B cell (primary cell): Measurements from ENCODE around the gene TRIM47. TPM values are rescaled to one million over a fixed set of nuclear protein-coding genes. Genes with fewer than 3 reads are reported as not detected.

Experiments
- ATAC-seq: fragments of 200-7000 bp; cut with Tn5 transposase; one replicate; pipeline ENCODE4 v1.10.0; 2021; ENCODE audit warnings: low read depth, mild to moderate bottlenecking, moderate number of reproducible peaks, moderate library complexity
- CTCF ChIA-PET: fragments of 350-600 bp; sonication (Branson Sonifier 250); formaldehyde crosslinking; loops from one replicate; lab custom pipeline; 2021; ENCODE audit warnings: antibody characterized with exemption, inconsistent platforms; lab: Charles Lee
- POLR2A ChIA-PET: fragments of 350-600 bp; sonication (Branson Sonifier 250); formaldehyde crosslinking; loops from one replicate; lab custom pipeline; 2021; ENCODE audit warnings: antibody characterized with exemption; lab: Charles Lee
- DNase-seq: peaks from one replicate; pipeline ENCODE4 v3.0.0; 2013
- H2AFZ ChIP-seq: 2 replicates; pipeline ENCODE4 v1.6.1; 2012; ENCODE audit warnings: mild to moderate bottlenecking, low read depth, low read length; ENCODE audit not compliant: insufficient read depth, poor library complexity, severe bottlenecking
- H3K27ac ChIP-seq, 2 donors: 1 replicate in 1 of 2; 2 replicates in 1 of 2; pipeline ENCODE4 v1.5.1; 2012 to 2013; ENCODE audit warnings: low read length in 2 of 2, mild to moderate bottlenecking in 2 of 2, moderate library complexity in 1 of 2
- H3K27me3 ChIP-seq, 4 experiments: fragments of 200-600 bp in 1 of 4; sonication (generic) in 1 of 4; replicated peaks in 1 of 4; 1 replicate in 2 of 4; 2 replicates in 2 of 4; pipeline versions ENCODE4 v1.6.1 to v1.7.0; 2013 to 2016; ENCODE audit warnings: low read length in 3 of 4, mild to moderate bottlenecking in 2 of 4, mixed read lengths in 1 of 4, moderate library complexity in 1 of 4; ENCODE audit not compliant: insufficient read depth in 4 of 4, control insufficient read depth in 3 of 4; ENCODE audit errors: control extremely low read depth in 1 of 4
- H3K36me3 ChIP-seq, 2 experiments: replicated peaks in 1 of 2; 1 replicate in 1 of 2; 2 replicates in 1 of 2; pipeline versions ENCODE4 v1.6.1 to v1.7.1; 2013; ENCODE audit warnings: low read length in 1 of 2; ENCODE audit not compliant: insufficient read depth in 2 of 2, control insufficient read depth in 1 of 2; ENCODE audit errors: control extremely low read depth in 1 of 2, extremely low read depth in 1 of 2
- H3K4me1 ChIP-seq, 2 donors: fragments of 200-600 bp in 1 of 2; sonication (generic) in 1 of 2; 1 replicate in 1 of 2; 2 replicates in 1 of 2; pipeline versions ENCODE4 v1.5.1 to v1.6.1; 2013 to 2017; ENCODE audit warnings: low read length in 2 of 2; ENCODE audit not compliant: control insufficient read depth in 2 of 2, insufficient read depth in 2 of 2
- H3K4me2 ChIP-seq: replicated peaks from 2 replicates; pipeline ENCODE3; 2012; ENCODE audit warnings: mild to moderate bottlenecking, low read depth, low read length; ENCODE audit not compliant: poor library complexity, severe bottlenecking
- H3K4me3 ChIP-seq, 5 experiments: fragments of 200-600 bp in 1 of 5; sonication (generic) in 1 of 5; 1 replicate in 3 of 5; 2 replicates in 2 of 5; pipeline versions ENCODE4 v1.5.1 to v1.7.0; 2011 to 2016; ENCODE audit warnings: low read length in 4 of 5, mild to moderate bottlenecking in 4 of 5, low read depth in 2 of 5, control low read depth in 1 of 5, moderate library complexity in 1 of 5; ENCODE audit not compliant: insufficient read depth in 1 of 5; ENCODE audit errors: control extremely low read depth in 1 of 5, extremely low read depth in 1 of 5
- H3K79me2 ChIP-seq: fragments of 200-600 bp; sonication (generic); one replicate; pipeline ENCODE4 v1.6.0; 2016; ENCODE audit warnings: low read length; ENCODE audit not compliant: control insufficient read depth, insufficient read depth
- H3K9ac ChIP-seq: fragments of 200-600 bp; sonication (generic); 2 replicates; pipeline ENCODE4 v1.6.1; 2017; ENCODE audit warnings: mild to moderate bottlenecking, low read length, moderate library complexity
- H3K9me3 ChIP-seq, 3 donors: one replicate each; pipeline versions ENCODE4 v1.6.1 to v1.7.1; 2013; ENCODE audit warnings: low read length in 2 of 3; ENCODE audit not compliant: control insufficient read depth in 2 of 3, insufficient read depth in 1 of 3; ENCODE audit errors: control extremely low read depth in 1 of 3
- H4K20me1 ChIP-seq: 2 replicates; pipeline ENCODE4 v1.6.0; 2012; ENCODE audit warnings: mild to moderate bottlenecking, low read length; ENCODE audit not compliant: insufficient read depth, control insufficient read depth, poor library complexity, severe bottlenecking
- H3K27ac Mint-ChIP-seq: one replicate; pipeline ENCODE4 v1.8.0; 2021; ENCODE audit warnings: mixed read lengths
- H3K27me3 Mint-ChIP-seq: one replicate; pipeline ENCODE4 v1.8.0; 2021; ENCODE audit warnings: mixed read lengths
- H3K4me1 Mint-ChIP-seq: one replicate; pipeline ENCODE4 v1.8.0; 2021; ENCODE audit warnings: mixed read lengths
- H3K4me3 Mint-ChIP-seq: one replicate; pipeline ENCODE4 v1.8.0; 2021; ENCODE audit warnings: mixed read lengths
- H3K9me3 Mint-ChIP-seq: one replicate; pipeline ENCODE4 v1.8.0; 2022; ENCODE audit warnings: mixed read lengths; ENCODE audit not compliant: insufficient read depth
- EZH2 ChIP-seq: IDR thresholded peaks from 2 replicates; pipeline ENCODE4 v1.6.1; 2012; ENCODE audit warnings: borderline replicate concordance, low read depth, mild to moderate bottlenecking, moderate library complexity, low read length; ENCODE audit not compliant: insufficient read depth, poor library complexity, severe bottlenecking
- WGBS: methylation state at CpG from one replicate; pipeline ENCODE4 v1.1.5; 2013; ENCODE audit warnings: missing lambda C conversion rate; ENCODE audit not compliant: insufficient coverage; 5-methylcytosine and 5-hydroxymethylcytosine counted together
- intact Hi-C: fragments of 100-400 bp; cut with micrococcal nuclease; formaldehyde crosslinking; loops from one replicate; pipeline ENCODE4 v1.10.0; 2022
- polyA plus RNA-seq: library from polyadenylated mRNA; depleted of rRNA; stranded (reverse); fragments of >200 nt; gene quantifications from 2 replicates; pipeline ENCODE4 v1.2.3, GENCODE V29; 2012
- total RNA-seq, 2 donors: library from RNA; stranded (reverse); fragments of 120-200 nt in 1 of 2; gene quantifications; 1 replicate in 1 of 2; 2 replicates in 1 of 2; pipeline versions ENCODE4 v1.2.3 to v1.2.4, GENCODE V29; 2013 to 2022
- TF ChIP-seq, protein P1 (sequence below): fragments of 200-600 bp; IDR thresholded peaks from one replicate; pipeline ENCODE4 v1.8.0; 2022; ENCODE audit warnings: antibody characterized with exemption, mild to moderate bottlenecking

The TRIM47 gene
- total and polyA plus RNA-seq, 2 donors (not counting 1 experiment from before 2014, with no cell fraction given), result 6.4 to 8.3 TPM

DNA sequence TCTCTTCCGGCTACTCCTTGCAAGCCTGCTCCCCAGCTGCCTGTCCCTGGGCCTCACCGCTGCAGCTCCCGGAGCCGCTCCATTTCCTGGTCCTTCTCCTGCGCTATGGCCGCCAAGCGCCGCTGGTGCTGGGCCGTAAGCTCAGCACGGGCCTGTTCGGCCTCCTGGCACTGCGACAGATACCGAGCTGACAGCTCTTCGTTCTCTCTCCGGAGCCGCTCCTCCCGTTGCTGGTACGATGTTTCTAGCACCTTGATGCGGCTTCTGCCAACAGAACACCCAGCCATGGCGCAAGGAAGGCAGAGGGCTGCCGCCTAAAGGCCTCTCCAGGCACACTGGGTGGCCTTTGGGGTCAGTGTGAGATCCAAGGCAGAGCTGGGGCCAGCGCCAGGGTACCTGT, 41.2 kb upstream of the TRIM47 start:
- Mint-ChIP-seq H3K4me1 (no peaks in the 10 kb centered on the region), H3K27ac (no peak overlapping the region), H3K9me3 (no peaks in the 10 kb centered on the region), H3K27me3 (no peaks in the 10 kb centered on the region), H3K4me3 (no peak overlapping the region)
- Histone ChIP-seq H3K27ac (no peak overlapping the region), H3K4me2 (no peak overlapping the region), H3K79me2 (no peaks in the 10 kb centered on the region), H3K4me1 (no peaks in the 10 kb centered on the region), H3K27me3 (no peaks in the 10 kb centered on the region), H2AFZ (no peak overlapping the region), H3K4me3 (no peak overlapping the region), H3K36me3 (peaks cover 0 to 4% of the 10 kb centered on the region in 2 experiments), H4K20me1 (no peaks in the 10 kb centered on the region), H3K9me3 (no peaks in the 10 kb centered on the region), H3K9ac (no peak overlapping the region)
- CTCF ChIA-PET, result no interaction called here
- 98% methylated on average over 22 of the region's 22 CpGs for WGBS
- ATAC-seq (no peak), DNase-seq (no peak)
- TF ChIP-seq, protein P1, sequence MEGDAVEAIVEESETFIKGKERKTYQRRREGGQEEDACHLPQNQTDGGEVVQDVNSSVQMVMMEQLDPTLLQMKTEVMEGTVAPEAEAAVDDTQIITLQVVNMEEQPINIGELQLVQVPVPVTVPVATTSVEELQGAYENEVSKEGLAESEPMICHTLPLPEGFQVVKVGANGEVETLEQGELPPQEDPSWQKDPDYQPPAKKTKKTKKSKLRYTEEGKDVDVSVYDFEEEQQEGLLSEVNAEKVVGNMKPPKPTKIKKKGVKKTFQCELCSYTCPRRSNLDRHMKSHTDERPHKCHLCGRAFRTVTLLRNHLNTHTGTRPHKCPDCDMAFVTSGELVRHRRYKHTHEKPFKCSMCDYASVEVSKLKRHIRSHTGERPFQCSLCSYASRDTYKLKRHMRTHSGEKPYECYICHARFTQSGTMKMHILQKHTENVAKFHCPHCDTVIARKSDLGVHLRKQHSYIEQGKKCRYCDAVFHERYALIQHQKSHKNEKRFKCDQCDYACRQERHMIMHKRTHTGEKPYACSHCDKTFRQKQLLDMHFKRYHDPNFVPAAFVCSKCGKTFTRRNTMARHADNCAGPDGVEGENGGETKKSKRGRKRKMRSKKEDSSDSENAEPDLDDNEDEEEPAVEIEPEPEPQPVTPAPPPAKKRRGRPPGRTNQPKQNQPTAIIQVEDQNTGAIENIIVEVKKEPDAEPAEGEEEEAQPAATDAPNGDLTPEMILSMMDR, result no peak
- TF ChIP-seq EZH2, result no peak
- intact Hi-C loops, result no loop called here
- POLR2A ChIA-PET, result interaction anchor here (1.0 kb wide), 1 partner anchor 65 kb away, joined by 4 read pairs; the partner anchor contains the start of gene WBP2

DNA sequence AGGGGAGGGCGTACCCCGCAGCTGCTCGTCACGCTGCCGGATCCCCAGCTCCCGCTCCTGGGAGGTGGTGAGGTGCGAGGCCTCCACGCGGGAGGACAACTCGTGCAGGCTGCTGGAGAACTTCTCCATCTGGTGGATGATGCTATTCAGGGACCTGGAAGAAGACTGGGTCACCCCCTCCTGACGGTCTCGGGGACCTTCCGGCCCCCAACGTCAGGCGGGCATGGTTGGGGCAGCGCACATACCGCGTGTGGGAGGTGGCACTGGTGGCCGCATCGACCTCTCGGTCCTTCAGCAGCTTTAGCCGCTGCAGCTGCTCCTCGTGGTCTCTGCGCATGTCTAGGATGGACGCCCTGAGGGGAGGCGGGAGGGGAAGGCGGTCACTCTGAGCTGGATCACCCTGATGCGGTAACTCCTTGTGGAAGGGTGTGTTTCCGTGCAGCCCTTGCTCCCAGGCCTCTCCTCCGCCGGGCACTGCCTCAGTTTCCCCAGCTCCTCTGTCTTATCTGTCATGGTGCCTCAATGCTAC, 39.6 kb upstream of the TRIM47 start:
- ATAC-seq, result no peak
- Histone ChIP-seq H2AFZ (no peak overlapping the region), H3K9me3 (no peaks in the 10 kb centered on the region), H3K4me3 (no peak overlapping the region), H3K79me2 (no peaks in the 10 kb centered on the region), H3K27me3 (no peaks in the 10 kb centered on the region), H3K9ac (no peak overlapping the region), H3K36me3 (peaks cover 1 to 7% of the 10 kb centered on the region in 2 experiments), H3K27ac (no peak overlapping the region), H3K4me2 (no peak overlapping the region), H4K20me1 (no peaks in the 10 kb centered on the region), H3K4me1 (no peaks in the 10 kb centered on the region)
- no peak for DNase-seq
- no peak for TF ChIP-seq EZH2
- TF ChIP-seq, protein P1, result no peak
- H3K27me3 Mint-ChIP-seq, result no peaks in the 10 kb centered on the region
- ChIA-PET CTCF (no interaction called here), POLR2A (no interaction called here)
- 96% methylated on average over 29 of the region's 31 CpGs for WGBS
- no peaks in the 10 kb centered on the region for H3K9me3 Mint-ChIP-seq
- no peak overlapping the region for H3K27ac Mint-ChIP-seq
- H3K4me1 Mint-ChIP-seq, result no peaks in the 10 kb centered on the region
- intact Hi-C loops, result no loop called here
- no peak overlapping the region for H3K4me3 Mint-ChIP-seq
